ENCODE results near the gene CEP55.
"Not testable (repeated sequence)": the region's sequence is repeated elsewhere in the genome, so short reads cannot be mapped to it uniquely, and the experiment has no call there.

CEP55 gene

DNA sequence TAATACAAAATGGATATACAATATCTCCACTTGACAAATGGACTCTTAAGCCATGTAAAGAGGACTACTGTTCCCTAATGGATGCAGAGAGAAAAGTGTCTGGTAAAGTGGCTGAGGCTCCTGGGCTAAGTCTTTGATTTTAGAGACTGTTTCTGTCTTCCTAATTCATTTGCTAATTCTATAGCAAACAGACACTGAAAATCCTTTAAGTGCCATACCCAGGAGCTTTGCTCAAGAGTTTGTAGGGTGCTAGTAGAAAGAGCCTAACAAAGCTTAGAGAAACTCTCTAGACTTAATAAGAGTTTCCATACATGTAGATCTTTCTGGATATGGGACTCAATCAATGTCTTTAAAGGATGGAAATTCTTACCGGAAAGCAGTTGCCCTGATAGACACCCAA, 16.7 kb downstream of the CEP55 start:
- no peak for DNase-seq (ENCODE audit: insufficient read length, low spot score)

DNA sequence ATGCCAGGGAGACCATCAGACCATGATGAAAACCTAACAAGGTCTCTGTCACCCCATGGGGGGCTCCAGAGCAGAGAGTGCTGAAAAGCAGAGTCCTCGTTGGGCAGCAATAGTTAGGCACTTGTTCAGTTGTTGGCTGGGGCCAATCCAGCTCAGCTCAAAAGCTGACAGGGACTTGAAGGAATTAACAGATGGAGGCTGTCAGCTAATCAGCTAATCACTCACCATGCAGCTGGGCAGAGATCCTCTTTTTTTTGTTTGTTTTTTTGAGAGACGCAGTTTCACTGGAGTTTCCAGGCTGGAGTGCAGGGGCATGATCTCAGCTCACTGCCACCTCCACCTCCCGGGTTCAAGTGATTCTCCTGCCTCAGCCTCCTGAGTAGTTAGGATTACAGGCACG, 18.1 kb downstream of the CEP55 start:
- peak; percentile 33 for DNase-seq (ENCODE audit: insufficient read length, low spot score)
- peak; percentile 81 for FAIRE-seq

More for the DNA sequence above, 16.7 kb downstream of the CEP55 start:
- TF ChIP-seq, protein P1, sequence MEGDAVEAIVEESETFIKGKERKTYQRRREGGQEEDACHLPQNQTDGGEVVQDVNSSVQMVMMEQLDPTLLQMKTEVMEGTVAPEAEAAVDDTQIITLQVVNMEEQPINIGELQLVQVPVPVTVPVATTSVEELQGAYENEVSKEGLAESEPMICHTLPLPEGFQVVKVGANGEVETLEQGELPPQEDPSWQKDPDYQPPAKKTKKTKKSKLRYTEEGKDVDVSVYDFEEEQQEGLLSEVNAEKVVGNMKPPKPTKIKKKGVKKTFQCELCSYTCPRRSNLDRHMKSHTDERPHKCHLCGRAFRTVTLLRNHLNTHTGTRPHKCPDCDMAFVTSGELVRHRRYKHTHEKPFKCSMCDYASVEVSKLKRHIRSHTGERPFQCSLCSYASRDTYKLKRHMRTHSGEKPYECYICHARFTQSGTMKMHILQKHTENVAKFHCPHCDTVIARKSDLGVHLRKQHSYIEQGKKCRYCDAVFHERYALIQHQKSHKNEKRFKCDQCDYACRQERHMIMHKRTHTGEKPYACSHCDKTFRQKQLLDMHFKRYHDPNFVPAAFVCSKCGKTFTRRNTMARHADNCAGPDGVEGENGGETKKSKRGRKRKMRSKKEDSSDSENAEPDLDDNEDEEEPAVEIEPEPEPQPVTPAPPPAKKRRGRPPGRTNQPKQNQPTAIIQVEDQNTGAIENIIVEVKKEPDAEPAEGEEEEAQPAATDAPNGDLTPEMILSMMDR (IDR thresholded peaks at IDR 0.05; ENCODE audit: insufficient read depth, missing control alignments): no peak
- FAIRE-seq: peak; percentile 6

DNA sequence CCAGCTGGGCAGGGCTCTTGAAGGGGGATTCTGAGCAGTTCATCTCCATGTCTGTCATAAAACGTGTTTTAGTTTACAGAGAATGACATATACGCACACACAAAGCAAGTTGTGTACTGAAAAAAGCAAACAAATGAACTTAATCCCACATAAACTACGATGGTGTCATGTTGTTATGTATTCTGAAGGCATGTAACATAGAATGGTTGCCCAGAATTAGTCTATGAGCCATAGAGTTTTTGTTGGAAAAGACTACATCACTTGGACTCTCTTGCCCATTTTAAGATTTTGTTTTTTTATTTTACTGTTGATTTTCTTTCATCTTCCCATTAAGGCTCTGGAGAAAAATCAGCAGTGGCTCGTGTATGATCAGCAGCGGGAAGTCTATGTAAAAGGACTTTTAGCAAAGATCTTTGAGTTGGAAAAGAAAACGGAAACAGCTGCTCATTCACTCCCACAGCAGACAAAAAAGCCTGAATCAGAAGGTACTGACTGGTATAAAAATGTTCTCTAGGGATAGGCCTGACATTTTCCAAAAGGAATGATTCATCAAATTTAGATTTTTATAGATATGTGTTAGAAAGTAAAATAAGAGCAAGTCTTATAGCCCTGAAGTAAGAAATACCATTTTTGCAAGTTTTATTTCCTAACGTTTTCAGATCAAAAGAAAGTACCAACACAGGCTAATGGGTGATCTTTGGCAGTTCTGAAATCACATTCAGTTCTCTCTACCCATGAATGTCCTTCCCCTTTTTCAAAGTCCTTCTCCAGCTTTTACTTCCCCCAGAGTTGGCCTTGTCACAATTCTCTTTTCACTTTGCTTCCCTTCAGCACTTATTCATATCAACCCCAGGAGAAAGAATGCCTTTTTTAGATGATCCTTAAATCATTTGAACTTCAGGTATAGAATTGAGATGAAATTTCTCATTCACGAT, 18.9 kb downstream of the CEP55 start:
- DNase-seq (ENCODE audit: insufficient read length, low spot score): no peak
- no peak for FAIRE-seq
- TF ChIP-seq, protein P1 (IDR thresholded peaks at IDR 0.05; ENCODE audit: insufficient read depth, missing control alignments): no peak

More for the DNA sequence above, 18.1 kb downstream of the CEP55 start:
- TF ChIP-seq, protein P1 (IDR thresholded peaks at IDR 0.05; ENCODE audit: insufficient read depth, missing control alignments): no peak

DNA sequence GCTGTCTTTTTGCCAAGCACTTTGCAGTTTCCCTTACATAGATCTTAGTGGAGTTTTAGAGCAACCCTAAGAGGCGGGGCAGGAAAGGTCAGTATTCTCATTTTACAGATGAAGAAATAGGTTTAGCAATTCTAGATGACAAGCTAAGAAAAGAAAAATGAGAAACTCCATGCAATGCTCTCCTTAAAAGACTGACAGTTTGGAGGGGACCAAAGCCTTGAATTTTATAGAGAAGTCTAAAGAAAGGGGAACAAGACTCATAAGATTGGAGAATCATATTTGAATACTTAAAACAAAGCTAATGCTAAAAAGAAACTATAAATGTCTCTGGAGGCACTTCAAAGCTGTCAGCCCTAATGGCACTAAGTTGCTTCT, 19.6 kb downstream of the CEP55 start:
- TF ChIP-seq, protein P1 (IDR thresholded peaks at IDR 0.05; ENCODE audit: insufficient read depth, missing control alignments): no peak
- FAIRE-seq (no peak), DNase-seq (ENCODE audit: insufficient read length, low spot score) (no peak)

DNA sequence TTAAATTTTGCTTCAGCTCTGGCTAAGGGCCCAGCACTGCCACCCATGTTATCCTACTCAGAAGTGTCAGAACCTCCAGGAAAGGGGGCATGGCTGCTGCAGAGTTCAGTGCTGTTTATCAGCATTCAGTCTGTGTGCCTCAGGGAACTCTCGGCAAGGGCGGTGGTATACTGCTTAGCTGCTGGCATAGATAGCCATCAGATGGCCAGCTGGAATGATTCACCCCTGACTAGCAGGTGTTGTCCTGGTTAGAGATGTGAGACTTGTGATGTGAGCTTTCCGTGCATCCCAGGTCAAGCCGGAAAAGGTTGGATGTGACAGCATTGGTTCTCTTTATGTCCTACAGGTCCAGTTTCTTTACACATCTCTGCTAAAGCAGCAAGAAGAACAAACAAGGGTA, 22.1 kb downstream of the CEP55 start:
- no peak for FAIRE-seq
- TF ChIP-seq, protein P1 (IDR thresholded peaks at IDR 0.05; ENCODE audit: insufficient read depth, missing control alignments): no peak

DNA sequence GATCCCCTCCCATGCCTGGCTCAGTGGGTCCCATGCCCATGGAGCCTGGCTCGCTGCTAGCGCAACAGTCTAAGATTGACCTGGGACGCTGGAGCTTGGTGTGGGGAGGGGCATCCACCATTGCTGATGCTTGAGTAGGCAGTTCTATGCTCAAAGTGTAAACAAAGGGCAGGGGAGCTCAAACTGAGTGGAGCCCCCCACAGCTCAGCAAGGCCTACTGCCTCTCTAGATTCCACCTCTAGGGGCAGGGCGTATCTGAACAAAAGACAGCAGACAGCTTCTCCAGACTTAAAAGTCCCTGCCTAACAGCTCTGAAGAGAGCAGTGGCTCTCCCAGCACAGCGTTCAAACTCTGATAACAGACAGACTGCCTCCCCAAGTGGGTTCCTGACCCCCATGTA, 38.9 kb downstream of the CEP55 start:
- FAIRE-seq (no peak), DNase-seq (ENCODE audit: insufficient read length, low spot score) (no peak)
- TF ChIP-seq, protein P1 (IDR thresholded peaks at IDR 0.05; ENCODE audit: insufficient read depth, missing control alignments): no peak

More for the DNA sequence above, 22.1 kb downstream of the CEP55 start:
- no peak for DNase-seq (ENCODE audit: insufficient read length, low spot score)

DNA sequence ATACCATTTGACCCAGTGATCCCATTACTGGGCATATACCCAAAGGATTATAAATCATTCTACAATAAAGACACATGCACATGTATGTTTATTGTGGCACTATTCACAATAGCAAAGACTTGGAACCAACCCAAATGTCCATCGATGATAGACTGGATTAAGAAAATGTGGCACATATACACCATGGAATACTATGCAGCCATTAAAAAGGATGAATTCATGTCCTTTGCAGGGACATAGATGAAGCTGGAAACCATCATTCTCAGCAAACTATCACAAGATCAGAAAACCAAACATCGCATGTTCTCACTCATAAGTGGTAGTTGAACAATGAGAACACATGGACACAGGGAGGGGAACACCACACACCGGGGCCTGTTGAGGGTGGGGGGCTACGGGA, 44.5 kb downstream of the CEP55 start:
- not testable (repeated sequence) for FAIRE-seq; DNase-seq (ENCODE audit: insufficient read length, low spot score)
